GM12801 (cell line): ENCODE data around the gene MASP1.

ENCODE experiments used
- CTCF ChIP-seq: IDR thresholded peaks from one replicate; pipeline ENCODE4 v1.5.1; 2011; ENCODE audit warnings: control low read depth; ENCODE audit not compliant: insufficient read length; ENCODE audit errors: extremely low read depth

Gene MASP1

DNA sequence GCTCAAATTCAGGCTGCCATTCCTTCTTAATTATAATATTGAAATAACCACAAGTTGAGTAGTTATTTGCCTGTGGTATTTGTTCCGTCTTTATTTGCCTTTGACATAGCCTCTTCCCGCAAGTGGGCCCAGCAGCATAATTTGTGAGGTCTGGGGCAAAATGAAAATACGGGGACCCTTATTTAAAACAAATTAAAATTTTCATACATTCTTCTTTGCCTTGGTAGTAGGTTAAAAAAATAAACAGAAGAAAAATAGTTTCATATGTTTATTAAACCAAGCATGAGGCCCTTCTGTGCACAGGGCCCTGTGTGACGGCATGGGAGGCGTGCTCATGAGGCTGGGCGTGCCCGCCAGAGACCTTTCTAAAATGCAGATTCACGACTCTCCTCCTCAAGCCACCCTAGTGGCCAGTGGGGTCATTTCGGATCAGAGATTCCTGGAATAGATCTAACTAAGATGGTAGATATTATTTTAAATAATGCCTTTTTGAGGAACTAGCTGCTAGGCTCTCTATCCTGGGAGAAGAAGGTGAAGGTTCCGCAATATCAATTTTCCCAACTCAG lies 35.4 kb downstream of the MASP1 start:
- no peak for TF ChIP-seq CTCF

DNA sequence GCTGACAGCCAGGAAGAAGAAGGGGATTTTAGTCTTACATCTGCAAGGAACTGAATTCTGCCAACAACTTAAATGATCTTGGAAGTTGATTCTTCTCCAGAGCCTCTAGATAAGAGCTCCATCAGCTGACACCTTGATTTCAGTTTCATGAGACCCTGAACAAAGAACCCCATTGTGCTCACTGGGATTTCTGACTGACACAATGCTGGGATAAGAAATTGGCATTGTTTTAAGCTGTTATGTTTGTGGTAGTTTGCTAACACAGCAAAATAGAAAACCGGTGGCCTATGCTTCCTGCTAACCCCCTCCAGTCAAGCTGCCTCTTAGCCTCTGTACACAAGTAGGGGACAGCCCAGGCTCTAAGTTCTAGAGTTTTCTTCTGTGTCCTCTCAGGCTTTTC lies 36.2 kb downstream of the MASP1 start:
- TF ChIP-seq CTCF: no peak

- TF ChIP-seq CTCF: no peak
These were observed 39.2 kb downstream of the MASP1 start for GRCh38 chr3:187252311-187252710.

- TF ChIP-seq CTCF: no peak
These were observed 39.9 kb downstream of the MASP1 start for GRCh38 chr3:187251599-187251998.

- TF ChIP-seq CTCF: no peak
These were observed 44.1 kb downstream of the MASP1 start for GRCh38 chr3:187247398-187247797.

DNA sequence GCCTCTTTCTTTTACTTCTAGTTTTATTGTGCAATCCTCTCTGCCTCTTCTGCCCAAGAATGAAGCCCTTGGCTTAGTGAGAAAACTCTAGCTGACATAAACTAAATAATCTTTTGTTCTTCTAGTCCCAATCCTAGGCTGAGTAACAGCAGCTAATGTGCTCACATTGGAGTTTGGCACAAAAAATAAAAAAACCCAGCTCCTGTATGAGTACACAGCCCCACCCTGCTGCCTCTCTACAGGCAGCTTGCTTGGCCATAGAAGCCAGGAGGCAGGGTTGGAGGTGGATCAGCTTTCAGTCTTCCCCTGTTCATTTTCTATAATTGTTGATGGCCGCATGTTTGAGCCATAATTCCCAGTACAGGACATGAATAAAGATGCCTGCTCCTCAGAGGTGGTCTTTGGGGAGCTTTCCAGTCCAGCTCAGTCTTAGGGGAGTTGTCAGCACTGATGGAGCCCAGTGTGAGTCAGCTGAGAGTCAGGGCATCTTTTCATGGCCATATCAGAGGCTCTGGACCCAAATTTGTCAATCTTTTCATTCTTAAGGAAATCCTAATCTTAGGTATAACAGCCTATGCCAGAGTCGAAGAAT lies 47.5 kb downstream of the MASP1 start:
- TF ChIP-seq CTCF: no peak

DNA sequence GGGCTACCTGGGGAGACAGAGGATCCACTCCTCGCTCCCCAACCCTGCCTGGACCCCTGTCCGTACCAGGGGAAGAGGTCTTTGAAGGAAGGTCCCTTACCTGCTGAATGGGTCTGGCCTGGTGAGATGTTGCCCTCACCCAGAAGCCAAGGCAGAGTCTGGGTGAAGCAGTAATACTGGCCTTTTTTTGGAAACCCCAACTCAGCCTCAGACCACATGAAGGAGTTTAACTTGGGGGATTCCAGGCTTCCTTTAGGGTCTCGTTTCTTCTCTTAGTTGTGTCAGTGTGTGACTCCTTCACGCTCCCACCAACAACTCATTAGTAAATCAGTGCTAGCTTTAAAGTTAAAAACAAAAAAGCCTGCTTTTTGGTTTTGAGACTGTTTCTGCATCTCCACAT lies 48.6 kb downstream of the MASP1 start:
- no peak for TF ChIP-seq CTCF
